ENCODE measurements around the gene TKTL2.

The TKTL2 gene

DNA sequence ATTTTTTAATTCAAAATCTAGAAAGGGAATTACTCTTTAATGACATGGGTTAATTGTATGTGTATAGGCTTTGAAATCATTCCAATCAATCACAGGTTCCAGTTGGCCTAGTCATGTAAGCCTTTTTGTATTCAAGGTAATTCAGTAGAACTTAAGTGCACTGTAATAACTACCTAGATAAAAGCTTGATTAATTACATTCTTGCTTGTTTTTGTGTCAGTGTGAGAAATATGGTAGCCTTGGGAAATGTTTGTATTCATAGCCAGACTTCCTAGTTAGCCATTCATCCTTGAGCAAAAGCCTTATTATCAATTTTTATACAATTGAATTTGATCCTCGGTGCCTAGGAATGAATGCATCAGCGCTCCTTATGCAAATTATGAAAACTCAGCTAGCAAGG lies 33.5 kb downstream of the TKTL2 start:
- no peak for DNase-seq

Data from CD4-positive, alpha-beta T cell treated with Interferon alpha-2 for 1 hour (primary cell).